Skeletal muscle cell (primary cell): ENCODE results near the gene MPP2.
"Not testable (repeated sequence)": the region's sequence is repeated elsewhere in the genome, so short reads cannot be mapped to it uniquely, and the experiment has no call there.

Experiments
- DNase-seq: peaks from one replicate; pipeline ENCODE4 v3.0.0-alpha.2; 2010; ENCODE audit warnings: low read depth
- H3K4me3 ChIP-seq: 2 replicates; pipeline ENCODE4 v1.5.1; 2011; ENCODE audit warnings: low read depth, mild to moderate bottlenecking, control low read depth, low read length, moderate library complexity

The MPP2 gene, protein sequence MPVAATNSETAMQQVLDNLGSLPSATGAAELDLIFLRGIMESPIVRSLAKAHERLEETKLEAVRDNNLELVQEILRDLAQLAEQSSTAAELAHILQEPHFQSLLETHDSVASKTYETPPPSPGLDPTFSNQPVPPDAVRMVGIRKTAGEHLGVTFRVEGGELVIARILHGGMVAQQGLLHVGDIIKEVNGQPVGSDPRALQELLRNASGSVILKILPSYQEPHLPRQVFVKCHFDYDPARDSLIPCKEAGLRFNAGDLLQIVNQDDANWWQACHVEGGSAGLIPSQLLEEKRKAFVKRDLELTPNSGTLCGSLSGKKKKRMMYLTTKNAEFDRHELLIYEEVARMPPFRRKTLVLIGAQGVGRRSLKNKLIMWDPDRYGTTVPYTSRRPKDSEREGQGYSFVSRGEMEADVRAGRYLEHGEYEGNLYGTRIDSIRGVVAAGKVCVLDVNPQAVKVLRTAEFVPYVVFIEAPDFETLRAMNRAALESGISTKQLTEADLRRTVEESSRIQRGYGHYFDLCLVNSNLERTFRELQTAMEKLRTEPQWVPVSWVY

DNA sequence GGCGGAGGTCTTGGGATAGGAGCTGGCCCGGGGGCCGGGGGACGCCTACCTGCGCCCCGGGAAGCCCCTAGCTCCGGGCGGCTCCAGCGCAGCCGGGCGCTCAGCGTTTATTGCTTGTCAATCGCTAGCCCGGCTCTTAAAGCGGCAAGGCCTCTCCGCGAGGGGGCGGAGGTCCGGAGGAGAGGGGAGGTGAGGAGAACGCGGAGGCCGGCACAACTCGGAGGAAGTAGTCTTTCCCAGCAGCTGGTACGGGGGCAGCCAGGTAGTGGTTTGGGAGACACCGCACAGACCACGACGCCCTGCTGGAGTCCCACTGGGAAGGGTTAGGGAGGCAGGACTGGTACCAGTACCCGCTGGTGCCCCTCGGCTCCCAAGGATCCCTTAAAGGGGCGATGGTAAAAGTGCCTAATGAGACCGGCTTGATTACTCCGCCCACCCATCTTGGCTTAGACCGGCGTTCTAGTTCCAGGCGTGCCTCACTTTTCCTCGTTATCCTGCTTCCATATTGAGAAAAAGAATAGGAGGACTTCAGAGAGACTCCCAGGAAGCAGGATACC lies at the start of gene MPP2:
TSS of gene MPP2 (minus strand) at position 112 of the 557 bp plus-strand sequence. CDS start 3,076 bp downstream, outside the sequence.
- H3K4me3 ChIP-seq = peak within 1 kb of the TSS; percentile 86
- no peak for DNase-seq

DNA sequence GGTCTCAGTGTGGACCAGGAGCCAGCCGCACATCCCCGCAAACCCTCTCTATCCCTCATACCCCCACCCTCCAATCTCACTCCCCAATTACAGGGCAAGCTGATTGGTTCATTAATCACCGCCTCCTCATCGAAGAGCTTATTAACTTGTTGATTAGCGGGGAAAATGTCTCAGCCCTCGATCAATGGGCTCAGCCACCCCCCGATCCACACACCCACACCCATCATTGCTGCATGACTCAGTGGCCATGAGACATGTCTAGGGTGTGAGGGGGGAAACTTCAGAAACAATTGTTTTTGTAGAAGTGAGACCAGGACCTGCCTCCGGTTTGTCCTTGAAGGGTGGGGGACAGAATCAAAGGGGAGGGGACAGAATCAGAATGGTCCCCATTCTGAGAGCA lies 48.9 kb upstream of the MPP2 start:
- no peak overlapping the region for H3K4me3 ChIP-seq
- DNase-seq = no peak

DNA sequence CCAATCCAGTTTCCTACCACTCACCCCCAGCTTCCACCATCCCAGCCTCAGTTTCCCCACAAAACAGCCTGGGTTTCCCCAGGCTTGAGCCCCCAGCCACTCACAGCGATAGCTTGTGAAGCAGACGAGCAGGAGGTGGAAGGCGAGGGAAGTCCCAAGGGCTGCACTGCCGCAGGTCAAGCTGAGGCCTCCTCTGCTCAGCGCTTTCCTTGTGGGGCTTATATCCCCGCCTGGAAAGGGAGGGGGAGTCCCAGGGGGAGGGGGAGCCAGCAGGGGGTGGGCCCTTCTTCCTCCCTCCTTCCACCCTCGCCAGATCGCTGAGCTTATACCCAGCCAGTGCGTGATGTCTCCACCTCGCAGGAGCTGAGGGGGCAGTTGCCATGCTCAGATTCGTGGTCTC lies 46.4 kb upstream of the MPP2 start, which contains the start of gene PYY:
TSS of gene PYY (minus strand) at position 195 of the 400 bp plus-strand sequence. CDS start 457 bp downstream, outside the sequence.
- no peak within 1 kb of the TSS for H3K4me3 ChIP-seq
- no peak for DNase-seq

DNA sequence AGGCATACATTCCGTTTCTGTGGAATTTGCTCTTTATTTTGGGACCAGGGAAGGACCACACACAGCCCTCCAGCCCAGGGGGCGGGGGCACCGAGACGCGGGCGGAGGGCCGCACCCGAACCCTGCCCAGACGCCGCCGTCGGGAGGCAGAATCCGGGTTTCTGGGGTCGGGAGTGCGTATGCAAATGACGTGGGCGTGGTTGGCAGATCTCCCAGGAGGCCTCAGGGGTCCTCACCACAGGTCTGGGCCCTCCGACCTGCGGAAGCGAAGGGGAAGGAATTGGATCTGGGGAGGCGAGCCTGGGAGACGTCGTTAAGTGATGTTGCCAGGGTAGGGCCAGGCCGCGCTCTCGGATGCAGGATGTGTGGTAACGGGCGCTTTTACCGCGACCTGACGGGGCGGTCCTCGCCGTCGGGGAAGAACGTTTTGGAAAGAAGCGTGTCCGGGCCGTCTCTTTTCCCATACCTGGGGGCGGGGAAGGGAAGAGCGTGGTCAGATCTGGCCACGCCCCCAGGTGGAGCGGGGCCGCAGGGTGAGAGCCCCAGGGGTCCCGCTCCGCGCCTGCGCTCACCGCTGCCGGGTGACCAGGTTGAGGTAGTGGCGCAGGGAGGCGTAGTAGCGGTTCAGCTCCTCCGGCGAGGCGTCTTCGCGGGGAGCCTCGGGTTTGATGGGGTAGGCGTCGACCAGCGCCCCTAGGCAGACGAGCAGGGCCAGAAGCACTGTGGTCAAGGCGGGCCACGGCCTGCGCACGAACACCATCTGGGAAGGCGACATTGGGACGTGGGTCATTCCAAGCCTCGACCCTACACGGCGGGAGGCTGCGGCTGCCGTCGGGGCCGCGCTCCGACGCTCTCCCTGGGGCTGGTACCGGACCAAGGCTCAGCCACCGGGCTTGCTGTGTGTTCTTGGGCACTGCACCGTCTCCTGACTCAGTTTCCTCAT lies 45.7 kb upstream of the MPP2 start:
- H3K4me3 ChIP-seq = no peak overlapping the region

DNA sequence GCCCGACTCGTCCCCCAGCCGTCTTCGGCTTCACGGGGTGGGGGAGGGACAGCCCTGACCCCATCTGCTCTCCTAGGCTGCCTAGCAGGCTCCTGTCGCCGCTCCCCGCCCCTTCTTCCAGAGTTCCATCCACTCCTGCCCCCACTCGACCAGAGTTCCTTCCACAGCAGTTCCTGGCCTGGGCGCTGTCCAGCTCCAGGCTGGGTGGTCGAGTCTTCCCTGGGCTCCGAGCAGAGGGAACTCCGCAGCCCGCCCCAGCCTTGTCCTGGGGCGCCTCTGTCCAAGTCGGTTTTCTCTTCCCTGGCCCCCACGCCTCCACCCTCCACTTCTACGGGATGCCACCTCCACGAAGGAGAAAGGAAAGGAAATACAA lies 45.0 kb upstream of the MPP2 start:
- no peak overlapping the region for H3K4me3 ChIP-seq
- DNase-seq = no peak

More for the DNA sequence above, 45.7 kb upstream of the MPP2 start:
- no peak for DNase-seq

DNA sequence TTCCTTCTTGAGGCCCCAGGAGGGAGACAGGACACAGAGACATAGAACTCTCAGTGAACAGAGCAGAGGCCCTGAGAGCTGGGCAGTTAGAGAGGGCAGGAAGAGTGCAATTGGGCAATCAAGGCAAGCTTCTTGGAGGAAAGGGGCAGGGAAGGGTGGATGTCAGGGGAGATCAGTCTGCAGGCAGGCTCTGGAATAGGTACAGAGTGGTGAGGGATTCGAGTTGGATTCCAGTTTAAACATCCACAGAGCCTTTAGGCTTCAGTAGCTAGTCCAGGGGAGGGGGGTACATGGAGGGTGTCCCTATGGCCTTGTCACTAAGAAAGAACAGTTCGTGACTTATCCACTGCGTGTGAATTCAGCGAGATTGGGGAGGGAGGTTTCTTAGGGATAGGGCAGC lies 44.4 kb upstream of the MPP2 start:
- H3K4me3 ChIP-seq = no peak overlapping the region
- no peak for DNase-seq

DNA sequence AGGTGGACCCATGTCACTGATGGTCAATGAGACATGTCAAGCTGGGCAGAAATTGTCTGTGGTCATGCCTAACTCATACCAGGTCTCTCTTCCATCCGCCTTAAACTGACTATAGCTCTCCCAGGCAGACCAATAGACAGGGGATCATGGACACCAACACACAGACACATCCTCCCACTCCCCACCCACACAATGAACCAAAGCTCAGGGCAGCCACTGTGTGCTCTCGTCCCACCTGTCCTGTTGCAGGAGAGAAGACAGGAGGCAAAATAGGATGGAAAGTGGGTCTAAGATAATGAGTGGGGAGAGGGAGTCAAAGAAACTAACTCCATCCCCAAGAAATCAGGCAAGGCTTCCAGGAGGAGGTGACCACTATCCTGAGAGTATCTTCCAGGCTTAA lies 43.2 kb upstream of the MPP2 start:
- no peak for DNase-seq
- H3K4me3 ChIP-seq = no peak overlapping the region

DNA sequence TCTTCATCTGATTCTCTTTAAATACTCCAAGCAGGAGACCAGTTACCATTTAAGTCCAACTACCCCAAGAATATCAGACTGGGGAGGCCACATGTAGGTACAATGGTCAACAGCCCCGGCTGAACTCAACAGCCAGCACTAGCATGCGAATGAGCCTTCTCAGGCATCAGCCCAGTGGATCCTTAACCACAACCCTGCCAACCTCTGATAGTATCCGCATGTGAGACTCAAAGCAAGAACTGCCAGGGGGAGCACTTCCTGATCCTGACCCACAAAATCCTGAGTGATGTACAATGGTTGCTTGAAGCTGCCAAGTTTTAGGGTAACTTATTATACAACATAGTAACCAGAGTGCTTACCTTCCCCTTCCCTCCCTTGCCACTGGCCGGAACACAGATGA lies 42.4 kb upstream of the MPP2 start:
- DNase-seq = no peak
- H3K4me3 ChIP-seq = no peak overlapping the region

DNA sequence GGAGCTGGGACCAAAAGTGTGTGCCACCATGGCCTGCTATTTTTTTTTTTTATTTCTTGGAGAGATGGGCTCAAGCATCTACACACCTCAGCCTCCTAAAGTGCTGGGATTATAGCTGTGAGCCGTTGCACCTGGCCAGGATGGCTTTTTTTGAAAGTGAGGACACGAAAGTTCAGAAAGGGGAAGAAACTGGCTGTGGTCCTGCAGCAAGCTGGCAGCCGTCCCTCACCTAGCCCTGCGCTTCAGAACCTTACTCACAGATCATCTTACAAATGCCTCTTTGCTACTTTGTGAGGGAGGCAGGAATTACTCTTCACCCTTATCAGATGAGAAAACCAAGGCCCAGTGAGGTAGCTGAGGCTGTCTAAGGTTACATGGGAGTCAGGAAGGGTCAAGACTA lies 39.4 kb upstream of the MPP2 start:
- no peak overlapping the region for H3K4me3 ChIP-seq
- DNase-seq = no peak

DNA sequence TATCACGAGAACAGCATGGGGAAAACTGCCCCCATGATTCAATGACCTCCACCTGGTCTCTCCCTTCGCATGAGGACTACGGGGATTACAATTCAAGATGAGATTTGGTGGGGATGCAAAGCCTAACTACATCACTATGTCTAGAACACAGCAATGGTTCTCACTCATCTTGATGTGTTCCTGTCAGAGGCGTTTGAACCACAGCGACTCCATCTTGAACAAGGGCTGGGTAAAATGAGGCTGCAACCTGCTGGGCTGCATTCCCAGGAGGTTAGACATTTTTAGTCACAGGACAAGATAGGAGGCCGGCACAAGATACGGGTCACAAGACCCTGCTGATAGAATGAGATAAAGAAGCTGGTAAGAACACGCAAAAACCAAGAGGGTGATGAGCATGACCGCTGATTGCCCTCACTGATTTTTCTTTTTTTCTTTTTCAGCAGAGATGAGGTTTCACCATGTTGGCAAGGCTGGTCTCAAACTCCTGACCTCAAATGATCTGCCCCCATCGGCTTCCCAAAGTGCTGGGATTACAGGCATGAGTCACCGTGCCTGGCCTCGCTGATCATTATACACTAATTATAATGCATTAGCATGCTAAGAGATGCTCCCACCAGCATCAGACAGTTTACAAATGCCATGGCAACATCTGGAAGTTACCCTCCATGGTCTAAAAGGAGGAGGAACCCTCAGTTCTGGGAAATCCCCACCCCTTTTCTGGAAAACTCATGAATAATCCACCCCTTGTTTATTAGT lies 37.9 kb upstream of the MPP2 start:
- no peak for DNase-seq
- no peak overlapping the region for H3K4me3 ChIP-seq

DNA sequence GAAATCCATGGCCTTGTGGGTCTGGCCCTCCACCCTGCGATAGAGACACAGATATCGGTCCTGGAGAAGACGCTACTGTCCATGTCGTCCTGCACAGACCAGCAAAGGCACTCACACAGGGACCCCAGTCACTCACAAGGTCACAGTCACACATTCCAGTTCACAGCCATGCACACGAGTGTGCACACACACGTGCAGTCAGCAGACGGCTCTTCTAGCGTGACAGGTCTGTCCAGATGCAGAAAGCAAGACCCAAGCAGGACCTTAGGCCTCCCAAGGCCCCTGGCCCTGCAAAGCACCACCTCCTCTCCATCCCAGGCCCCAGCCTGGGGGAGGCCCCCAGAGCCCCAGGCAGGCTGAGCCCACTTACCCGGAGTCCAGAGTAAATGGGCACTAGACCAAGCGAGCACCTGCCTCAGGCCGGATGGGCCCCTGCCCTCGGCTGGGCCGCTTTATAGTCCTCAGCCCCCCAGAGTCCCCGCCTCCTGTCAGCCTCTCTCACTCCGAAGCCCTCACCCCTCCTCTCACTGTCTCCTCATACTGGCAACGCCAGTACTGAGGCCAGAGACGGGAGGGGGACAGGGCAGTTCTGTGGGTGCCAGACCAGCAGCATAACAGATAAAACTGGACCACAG lies 34.8 kb upstream of the MPP2 start, which contains the start of gene PPY:
TSS of gene PPY (minus strand) at position 426 of the 635 bp plus-strand sequence. CDS start 822 bp downstream, outside the sequence.
- no peak within 1 kb of the TSS for H3K4me3 ChIP-seq
- DNase-seq = no peak

DNA sequence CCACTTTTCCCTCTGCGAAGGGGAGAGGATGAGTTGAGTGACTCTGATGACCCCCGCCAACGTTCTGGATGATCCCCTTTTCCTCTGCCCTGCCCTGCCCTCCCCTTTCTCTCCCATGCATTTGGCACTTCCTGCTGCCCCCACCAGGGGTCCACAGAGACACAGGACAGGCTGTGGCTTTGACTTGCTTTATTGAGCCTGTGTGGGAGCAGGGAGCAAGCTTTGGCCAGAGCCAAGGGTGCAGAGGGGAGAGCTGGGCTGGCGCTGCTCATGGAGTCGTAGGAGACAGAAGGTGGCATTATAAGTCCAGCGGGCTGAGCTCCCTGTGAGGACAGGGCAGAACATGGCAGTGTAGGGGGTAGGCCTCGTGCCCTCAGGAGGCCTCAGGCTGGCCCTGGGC lies 33.3 kb upstream of the MPP2 start:
- no peak overlapping the region for H3K4me3 ChIP-seq
- no peak for DNase-seq

DNA sequence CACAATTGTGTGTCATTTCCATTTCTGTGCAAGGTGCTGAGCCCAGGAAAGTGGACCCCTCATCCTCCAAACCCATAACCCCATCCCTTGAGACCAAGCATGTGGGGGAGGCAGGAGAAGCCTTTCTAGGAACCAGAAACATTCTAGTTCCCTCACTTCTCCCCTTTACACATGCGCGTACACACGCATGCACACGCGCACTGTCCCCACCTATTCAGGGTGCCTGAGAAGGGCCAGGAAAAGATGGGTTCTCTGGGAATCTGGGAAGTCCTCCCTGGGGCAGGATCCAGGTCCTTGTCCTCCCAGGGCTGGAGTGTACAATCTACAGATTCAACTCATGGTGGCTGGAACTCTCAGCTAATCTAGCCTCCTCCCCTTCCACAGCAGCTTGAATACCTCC lies 32.5 kb upstream of the MPP2 start:
- no peak overlapping the region for H3K4me3 ChIP-seq
- DNase-seq = no peak

DNA sequence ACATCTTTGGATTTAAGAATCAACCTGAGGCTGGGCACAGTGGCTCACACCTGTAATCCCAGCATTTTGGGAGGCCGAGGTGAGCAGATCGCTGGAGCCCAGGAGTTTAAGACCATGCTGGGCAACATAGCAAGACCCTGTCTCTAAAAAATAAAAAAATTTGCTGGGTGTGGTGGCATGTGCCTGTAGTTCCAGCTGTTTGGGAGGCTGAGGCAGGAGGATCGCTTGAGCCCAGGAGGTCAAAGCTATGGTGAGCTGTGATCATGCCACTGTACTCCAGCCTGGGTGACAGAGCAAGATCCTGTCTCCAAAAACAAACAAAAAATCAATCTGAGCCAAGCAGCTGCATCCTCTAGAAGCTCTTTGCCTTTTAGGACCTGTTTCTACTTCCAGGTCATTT lies 32.1 kb upstream of the MPP2 start:
- not testable (repeated sequence) for DNase-seq, H3K4me3 ChIP-seq

DNA sequence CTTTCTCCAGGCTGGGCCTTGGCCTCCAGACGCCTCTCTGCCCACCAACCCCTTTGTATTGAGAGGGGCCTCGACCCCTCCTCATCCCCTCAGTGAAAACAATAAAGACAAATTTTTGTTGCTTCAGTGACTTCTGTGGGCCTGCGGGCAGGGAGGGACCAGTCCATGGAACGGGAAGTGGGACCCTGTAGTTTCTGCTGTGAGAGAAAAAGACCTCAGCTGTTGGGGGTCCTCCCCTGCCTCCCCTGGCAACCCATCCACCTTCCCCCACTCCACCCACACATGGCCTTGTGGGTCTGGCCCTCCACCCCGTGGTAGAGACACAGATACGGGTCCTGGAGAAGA lies 31.5 kb upstream of the MPP2 start:
- no peak for DNase-seq
- H3K4me3 ChIP-seq = no peak overlapping the region

DNA sequence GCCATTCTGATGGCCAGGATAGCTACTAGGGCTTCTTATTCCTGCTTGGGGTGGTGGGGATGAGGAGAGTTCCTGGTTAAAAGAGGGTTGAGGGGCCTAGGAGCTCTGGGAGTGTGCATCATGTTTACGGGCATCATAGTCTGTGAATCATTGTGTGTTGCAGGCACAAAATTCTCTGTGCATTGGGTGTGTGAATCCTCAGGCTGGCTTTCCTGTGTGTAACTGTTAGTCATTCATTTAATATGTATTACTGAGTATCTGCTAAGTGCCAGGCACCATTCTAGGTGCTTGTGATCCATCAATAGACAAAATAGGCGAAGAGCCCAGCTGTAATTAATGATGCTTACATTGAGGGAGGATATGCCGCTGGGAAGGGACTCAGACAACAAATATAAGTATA lies 29.1 kb upstream of the MPP2 start:
- no peak for DNase-seq
- no peak overlapping the region for H3K4me3 ChIP-seq

DNA sequence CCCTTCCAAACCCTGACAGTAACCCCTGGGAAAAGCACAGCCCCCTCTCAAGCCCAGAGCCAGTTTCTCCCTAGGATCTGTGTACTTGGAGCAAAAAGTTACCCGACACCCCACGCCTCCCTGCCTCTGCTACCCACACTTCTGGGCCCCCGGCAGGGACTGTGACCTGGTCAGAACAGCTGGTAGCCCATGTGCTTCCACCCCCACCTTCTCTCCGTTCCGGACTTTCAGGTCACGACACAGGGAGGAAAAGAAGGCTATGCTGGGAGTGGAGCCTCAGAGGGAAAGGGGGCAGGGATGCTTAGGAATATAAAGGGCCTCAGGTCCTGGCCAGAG lies 28.6 kb upstream of the MPP2 start:
- no peak for DNase-seq
- no peak overlapping the region for H3K4me3 ChIP-seq

DNA sequence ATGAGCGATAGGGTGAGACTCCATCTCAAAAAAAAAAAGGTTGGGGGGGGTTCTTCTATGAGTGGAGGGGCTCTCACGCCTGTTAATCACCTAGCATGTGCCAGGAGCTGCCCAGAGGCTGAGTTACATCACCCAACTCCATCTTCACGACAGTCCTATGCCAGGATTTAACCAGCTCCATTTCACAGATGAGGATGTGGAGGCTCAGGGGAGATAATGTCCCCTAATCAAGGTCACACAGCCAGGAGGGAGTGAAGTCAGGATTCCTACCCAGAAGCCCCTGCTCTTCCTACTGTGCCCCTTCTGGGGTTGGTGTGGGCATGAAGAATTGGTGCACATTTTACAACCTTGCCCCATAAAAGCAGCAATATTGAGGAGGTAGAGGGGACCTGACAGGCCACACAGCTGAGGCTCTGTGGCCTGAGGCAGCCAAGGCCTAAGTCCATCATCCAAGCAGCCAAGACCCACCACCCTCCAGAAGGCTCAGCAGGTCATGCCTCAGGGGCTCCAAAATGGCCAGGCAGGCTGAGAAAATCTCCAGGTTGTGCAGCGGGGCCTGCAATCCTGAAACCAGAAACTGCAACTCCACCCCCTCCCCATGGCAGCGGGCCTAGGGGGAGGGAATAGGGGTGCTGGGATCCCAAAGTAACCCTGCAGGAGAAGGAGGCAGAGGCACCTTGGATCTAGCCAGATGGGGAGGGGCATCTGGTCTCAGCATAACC lies 28.0 kb upstream of the MPP2 start:
- DNase-seq = no peak

More for the DNA sequence above, 28.0 kb upstream of the MPP2 start:
- H3K4me3 ChIP-seq = no peak overlapping the region
